ENCODE results near the gene STK32B. TPM values are rescaled to one million over a fixed set of nuclear protein-coding genes. Genes with fewer than 3 reads are reported as not detected.

STK32B gene
- total RNA-seq, 2 experiments from 2014 or later: not detected

DNA sequence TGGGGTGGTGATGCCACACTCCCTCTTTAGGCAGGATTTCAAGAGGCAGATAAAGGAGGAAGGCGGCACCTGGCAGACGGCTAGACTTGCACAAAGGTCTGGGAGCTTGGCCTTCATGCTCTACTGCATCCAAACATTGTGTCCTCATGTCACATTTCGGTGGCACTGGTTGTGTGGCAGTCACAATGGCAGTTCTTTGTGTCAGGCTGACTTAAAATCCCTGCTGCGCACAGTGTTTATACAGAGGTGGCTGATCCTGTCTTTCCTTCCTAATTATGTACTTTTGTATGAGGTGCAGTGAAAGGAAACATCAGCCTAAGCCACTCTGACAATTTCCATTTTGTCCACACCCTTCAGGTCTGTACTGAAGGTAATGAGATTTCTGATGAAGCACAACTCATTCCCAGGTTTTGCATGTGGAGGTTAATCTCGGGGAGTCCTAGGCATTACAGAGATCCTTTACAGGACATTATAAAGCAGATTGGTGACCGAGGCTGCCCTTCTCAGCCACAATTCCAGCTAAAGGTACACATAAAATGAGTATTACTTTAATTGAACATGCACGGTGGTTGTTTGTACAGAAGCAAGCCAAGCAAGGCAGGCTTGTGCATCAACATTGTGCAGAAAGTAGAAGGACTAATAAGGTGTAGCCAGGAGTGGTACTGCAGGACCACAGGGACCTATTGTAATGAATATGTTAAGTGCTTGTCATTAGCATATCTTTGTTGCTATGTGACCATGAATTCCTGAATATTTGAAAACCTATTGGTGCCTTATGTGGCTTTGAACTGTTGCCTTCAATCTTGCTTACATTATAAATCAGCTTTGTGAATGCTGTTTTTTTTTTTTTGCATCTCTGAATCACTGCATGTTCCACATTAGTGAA lies 147.6 kb downstream of the STK32B start:
- Histone ChIP-seq H3K27ac (ENCODE audit: low read depth, low read length, poor library complexity, severe bottlenecking) (no peak overlapping the region), H3K36me3 (ENCODE audit: insufficient read depth, low read length) (no peaks in the 10 kb centered on the region), H3K4me3 (ENCODE audit: low read depth, low read length, poor library complexity, severe bottlenecking) (no peak overlapping the region), H4K20me1 (ENCODE audit: insufficient read depth, low read length) (no peaks in the 10 kb centered on the region), H3K9me3 (ENCODE audit: low read length) (no peaks in the 10 kb centered on the region), H3K4me1 (ENCODE audit: insufficient read depth, low read length, poor library complexity, severe bottlenecking) (no peaks in the 10 kb centered on the region), H3K79me2 (ENCODE audit: insufficient read depth, low read depth, low read length) (no peaks in the 10 kb centered on the region), H3K9me2 (ENCODE audit: insufficient read depth, low read length) (no peaks in the 10 kb centered on the region), H2AFZ (ENCODE audit: low read length) (no peak overlapping the region), H3K4me2 (ENCODE audit: low read length) (no peak overlapping the region)
- POLR2A ChIA-PET: interaction anchor here (0.7 kb wide), 1 partner anchor 75 kb away, joined by 3 read pairs; no protein-coding TSS in a partner anchor
- no peak for DNase-seq (ENCODE audit: low spot score)
- TF ChIP-seq, protein P1, sequence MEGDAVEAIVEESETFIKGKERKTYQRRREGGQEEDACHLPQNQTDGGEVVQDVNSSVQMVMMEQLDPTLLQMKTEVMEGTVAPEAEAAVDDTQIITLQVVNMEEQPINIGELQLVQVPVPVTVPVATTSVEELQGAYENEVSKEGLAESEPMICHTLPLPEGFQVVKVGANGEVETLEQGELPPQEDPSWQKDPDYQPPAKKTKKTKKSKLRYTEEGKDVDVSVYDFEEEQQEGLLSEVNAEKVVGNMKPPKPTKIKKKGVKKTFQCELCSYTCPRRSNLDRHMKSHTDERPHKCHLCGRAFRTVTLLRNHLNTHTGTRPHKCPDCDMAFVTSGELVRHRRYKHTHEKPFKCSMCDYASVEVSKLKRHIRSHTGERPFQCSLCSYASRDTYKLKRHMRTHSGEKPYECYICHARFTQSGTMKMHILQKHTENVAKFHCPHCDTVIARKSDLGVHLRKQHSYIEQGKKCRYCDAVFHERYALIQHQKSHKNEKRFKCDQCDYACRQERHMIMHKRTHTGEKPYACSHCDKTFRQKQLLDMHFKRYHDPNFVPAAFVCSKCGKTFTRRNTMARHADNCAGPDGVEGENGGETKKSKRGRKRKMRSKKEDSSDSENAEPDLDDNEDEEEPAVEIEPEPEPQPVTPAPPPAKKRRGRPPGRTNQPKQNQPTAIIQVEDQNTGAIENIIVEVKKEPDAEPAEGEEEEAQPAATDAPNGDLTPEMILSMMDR (conservative IDR thresholded peaks at IDR 0.05; ENCODE audit: low read length): no peak
- TF ChIP-seq EZH2phosphoT487 (IDR thresholded peaks at IDR 0.05; ENCODE audit: borderline replicate concordance, low read depth, low read length): no peak
- BruUV-seq (replicated peaks): no TSS peak
- CTCF ChIA-PET (ENCODE audit: unreplicated experiment): no interaction called here
- intact Hi-C loops (cut with micrococcal nuclease; ENCODE audit: unreplicated experiment): no loop called here

GRCh38 chr4:5199912-5200311 lies 148.6 kb downstream of the STK32B start:
- Histone ChIP-seq H3K9me3 (ENCODE audit: low read length) (no peaks in the 10 kb centered on the region), H3K79me2 (ENCODE audit: insufficient read depth, low read depth, low read length) (no peaks in the 10 kb centered on the region), H3K9me2 (ENCODE audit: insufficient read depth, low read length) (no peaks in the 10 kb centered on the region), H3K27ac (ENCODE audit: low read depth, low read length, poor library complexity, severe bottlenecking) (no peak overlapping the region), H2AFZ (ENCODE audit: low read length) (no peak overlapping the region), H4K20me1 (ENCODE audit: insufficient read depth, low read length) (no peaks in the 10 kb centered on the region), H3K4me3 (ENCODE audit: low read depth, low read length, poor library complexity, severe bottlenecking) (no peak overlapping the region), H3K36me3 (ENCODE audit: insufficient read depth, low read length) (no peaks in the 10 kb centered on the region), H3K4me1 (ENCODE audit: insufficient read depth, low read length, poor library complexity, severe bottlenecking) (no peaks in the 10 kb centered on the region), H3K4me2 (ENCODE audit: low read length) (no peak overlapping the region)
- BruUV-seq (replicated peaks): no TSS peak
- no peak for DNase-seq (ENCODE audit: low spot score)
- CTCF ChIA-PET (ENCODE audit: unreplicated experiment): no interaction called here
- POLR2A ChIA-PET: no interaction called here
- intact Hi-C loops (cut with micrococcal nuclease; ENCODE audit: unreplicated experiment): no loop called here
- TF ChIP-seq EZH2phosphoT487 (IDR thresholded peaks at IDR 0.05; ENCODE audit: borderline replicate concordance, low read depth, low read length): no peak
- TF ChIP-seq, protein P1 (conservative IDR thresholded peaks at IDR 0.05; ENCODE audit: low read length): no peak

DNA sequence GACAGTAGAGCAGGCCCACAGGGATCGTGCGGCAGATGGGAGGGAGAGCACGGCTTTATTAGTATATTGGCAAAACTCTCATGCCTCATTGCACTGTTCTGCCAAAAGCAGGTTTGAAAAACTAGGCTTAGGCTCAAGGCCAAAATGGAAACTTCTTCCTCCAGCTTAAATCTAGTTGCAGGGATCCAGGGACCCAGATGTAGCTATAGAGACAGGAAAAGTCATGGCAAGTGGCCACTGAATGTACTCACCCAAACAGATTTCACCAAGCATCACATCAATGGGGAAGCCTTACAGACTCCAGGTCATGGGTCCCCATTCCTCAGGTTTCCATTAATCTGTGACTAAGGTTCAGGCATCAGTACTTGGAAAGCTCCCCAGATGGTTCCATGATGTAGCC lies 149.2 kb downstream of the STK32B start:
- no peak for TF ChIP-seq EZH2phosphoT487 (IDR thresholded peaks at IDR 0.05; ENCODE audit: borderline replicate concordance, low read depth, low read length)
- TF ChIP-seq, protein P1 (conservative IDR thresholded peaks at IDR 0.05; ENCODE audit: low read length): no peak
- CTCF ChIA-PET (ENCODE audit: unreplicated experiment): no interaction called here

More for the DNA sequence above, 149.2 kb downstream of the STK32B start:
- POLR2A ChIA-PET: no interaction called here
- Histone ChIP-seq H4K20me1 (ENCODE audit: insufficient read depth, low read length) (no peaks in the 10 kb centered on the region), H2AFZ (ENCODE audit: low read length) (no peak overlapping the region), H3K36me3 (ENCODE audit: insufficient read depth, low read length) (no peaks in the 10 kb centered on the region), H3K9me3 (ENCODE audit: low read length) (no peaks in the 10 kb centered on the region), H3K79me2 (ENCODE audit: insufficient read depth, low read depth, low read length) (no peaks in the 10 kb centered on the region), H3K4me1 (ENCODE audit: insufficient read depth, low read length, poor library complexity, severe bottlenecking) (no peaks in the 10 kb centered on the region), H3K27ac (ENCODE audit: low read depth, low read length, poor library complexity, severe bottlenecking) (no peak overlapping the region), H3K9me2 (ENCODE audit: insufficient read depth, low read length) (no peaks in the 10 kb centered on the region), H3K4me2 (ENCODE audit: low read length) (no peak overlapping the region), H3K4me3 (ENCODE audit: low read depth, low read length, poor library complexity, severe bottlenecking) (no peak overlapping the region)
- no TSS peak for BruUV-seq (replicated peaks)
- DNase-seq (ENCODE audit: low spot score): no peak
- intact Hi-C loops (cut with micrococcal nuclease; ENCODE audit: unreplicated experiment): no loop called here
